ENCODE results near the gene MAGI3.
A peak's percentile ranks its signal among the peaks of the same experiment; 100 is the strongest.
"Not testable (repeated sequence)": the region's sequence is repeated elsewhere in the genome, so short reads cannot be mapped to it uniquely, and the experiment has no call there.

The MAGI3 gene

DNA sequence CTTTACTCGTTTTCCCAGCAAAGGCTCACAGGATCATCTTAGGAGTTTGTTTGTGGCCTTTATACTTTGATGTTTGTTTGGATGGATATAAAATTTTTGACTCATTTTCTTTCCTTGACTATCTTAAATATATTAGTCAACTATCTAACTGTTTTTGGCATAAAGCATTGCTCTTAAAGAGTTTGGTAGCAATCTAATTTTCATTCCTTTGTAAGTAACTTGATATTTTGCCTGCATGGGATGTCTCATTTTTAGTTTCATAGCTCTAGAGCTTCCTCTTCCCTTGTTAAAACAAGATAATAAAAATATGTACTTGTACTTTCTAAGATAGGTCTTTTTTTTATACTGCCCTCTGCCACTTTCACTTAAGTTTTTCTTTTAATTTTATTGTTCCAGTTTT is 161.9 kb downstream of the MAGI3 start:
- peak overlapping the region; percentile 23 for H3K27ac ChIP-seq
- no peak for DNase-seq (ENCODE audit: low read depth, low spot score)

DNA sequence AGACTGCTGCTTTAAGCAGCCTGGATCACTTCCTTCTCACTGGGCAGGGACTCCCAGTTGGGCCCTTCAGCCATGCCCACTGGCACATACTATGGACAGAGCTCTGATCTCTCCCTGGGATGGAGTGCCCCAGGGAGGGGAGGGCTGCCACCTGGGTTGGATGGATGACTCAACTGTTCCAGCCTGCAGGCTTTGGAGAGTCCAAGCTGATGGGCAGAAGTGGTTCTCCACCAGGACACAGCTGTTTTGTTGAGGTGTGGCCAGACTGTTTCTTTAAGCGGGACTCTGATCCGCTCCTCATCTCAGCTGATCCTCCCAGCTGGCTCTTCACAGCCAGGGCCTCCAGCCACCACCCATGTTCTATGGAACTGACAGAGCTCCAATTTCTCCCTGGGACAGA is 166.9 kb downstream of the MAGI3 start:
- DNase-seq (ENCODE audit: low read depth, low spot score) = no peak
- no peak overlapping the region for H3K27ac ChIP-seq

DNA sequence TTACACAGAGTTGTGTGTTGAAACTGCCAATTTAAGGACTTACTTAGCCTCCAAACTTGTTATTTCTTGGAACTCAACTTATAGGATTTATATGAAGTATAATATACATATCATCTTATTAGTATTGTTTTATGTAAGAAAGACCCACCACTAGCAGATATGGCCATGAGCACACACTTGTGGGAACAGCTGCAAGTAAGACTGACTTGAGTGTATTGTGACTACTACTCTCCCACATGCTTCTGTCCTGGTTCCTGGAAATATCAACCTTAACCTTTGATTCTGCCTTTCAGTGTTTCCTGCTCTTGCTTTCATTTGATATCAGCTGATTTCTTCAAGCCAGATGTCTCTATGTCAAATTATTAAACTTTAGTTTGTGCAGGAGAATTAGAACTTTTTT is 175.3 kb downstream of the MAGI3 start:
- no peak overlapping the region for H3K27ac ChIP-seq
- DNase-seq (ENCODE audit: low read depth, low spot score) = no peak

DNA sequence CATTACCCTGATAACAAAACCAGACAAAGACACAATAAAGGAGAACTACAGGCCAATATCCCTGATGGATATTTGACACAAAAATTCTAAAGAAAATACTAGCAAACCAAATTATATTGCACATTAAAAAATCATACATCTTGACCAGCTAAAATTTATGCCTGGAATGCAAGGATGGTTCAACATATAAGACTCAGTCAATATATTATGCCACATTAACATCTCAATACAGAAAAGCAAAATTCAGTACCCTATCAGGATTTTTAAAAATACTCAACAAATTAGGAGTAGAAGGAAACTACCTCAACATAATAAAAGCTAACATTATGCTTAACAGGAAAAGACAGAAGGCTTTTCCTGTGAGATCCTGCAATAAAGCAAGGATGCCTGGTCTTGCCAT is 177.1 kb downstream of the MAGI3 start:
- H3K27ac ChIP-seq = no peak overlapping the region
- no peak for DNase-seq (ENCODE audit: low read depth, low spot score)

DNA sequence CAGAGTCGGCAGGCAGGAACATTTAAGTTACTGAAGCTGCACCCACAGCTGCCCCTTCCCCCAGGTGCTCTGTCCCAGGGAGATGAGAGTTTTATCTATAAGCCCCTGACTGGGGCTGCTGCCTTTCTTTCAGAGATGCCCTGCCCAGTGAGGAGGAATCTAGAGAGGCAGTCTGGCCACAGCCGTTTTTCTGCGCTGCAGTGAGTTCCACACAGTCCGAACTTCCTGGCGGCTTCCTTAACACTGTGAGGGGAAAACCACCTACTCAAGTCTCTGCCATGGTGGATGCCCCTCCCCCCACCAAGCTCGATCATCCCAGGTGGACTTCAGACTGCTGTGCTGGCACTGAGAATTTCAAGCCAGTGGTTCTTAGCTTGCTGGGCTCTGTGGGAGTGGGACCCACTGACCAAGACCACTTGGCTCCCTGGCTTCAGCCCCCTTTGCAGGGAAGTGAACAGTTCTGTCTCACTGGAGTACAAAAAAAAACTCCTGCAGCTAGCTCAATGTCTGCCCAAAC is 185.5 kb downstream of the MAGI3 start:
- not testable (repeated sequence) for DNase-seq (ENCODE audit: low read depth, low spot score); H3K27ac ChIP-seq

DNA sequence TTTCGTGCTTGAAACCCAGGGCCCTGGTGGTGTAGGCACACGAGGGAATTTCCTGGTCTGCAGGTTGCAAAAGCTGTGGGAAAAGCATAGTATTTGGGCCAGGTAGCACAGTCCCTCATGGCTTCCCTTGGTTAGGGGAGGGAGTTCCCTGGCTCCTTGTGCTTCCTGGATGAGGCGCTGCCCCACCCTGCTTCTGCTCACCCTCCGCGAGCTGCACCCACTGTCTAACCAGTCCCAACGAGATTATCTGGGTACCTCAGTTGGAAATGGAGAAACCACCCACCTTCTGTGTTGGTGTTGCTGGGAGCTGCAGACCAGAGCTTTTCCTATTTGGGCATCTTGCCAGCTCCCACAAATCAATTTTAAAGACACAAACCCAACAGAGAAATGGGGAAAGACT is 186.0 kb downstream of the MAGI3 start:
- no peak for DNase-seq (ENCODE audit: low read depth, low spot score)
- H3K27ac ChIP-seq = no peak overlapping the region

DNA sequence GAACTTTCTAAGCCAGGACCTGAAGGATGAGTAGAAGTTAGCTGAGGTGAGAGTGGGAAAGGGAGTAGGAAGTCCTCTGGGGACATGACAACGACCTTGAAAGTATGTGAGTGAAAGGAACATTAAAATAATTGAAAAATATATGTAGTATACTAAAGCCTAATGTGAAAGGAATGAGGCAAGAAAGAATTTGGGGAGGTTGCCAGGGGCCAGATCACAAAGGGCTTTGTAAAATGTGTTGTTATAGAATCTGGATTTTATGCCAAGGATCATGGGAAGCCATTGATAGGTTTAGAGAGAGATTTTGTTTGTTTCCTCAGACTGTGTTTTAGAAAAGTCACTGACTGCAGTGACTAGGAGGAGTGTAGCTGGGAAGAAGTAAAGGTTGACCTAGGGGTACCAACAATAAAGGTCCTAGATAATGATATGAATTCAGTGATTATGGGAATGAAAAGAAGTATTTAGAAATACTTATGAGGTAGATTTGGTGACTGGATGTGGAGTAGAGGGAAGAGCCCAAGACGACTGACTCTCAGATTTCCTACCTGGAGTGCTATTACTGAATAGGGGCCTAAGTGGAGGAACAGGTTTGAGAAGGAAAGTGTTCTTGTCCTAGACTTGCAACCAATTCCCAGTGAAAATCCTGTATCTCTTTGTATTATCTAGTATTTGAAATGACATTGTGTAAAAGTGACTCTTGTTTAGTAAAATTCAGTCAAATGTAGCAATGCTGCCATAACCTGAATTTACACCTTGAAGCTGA is 189.1 kb downstream of the MAGI3 start:
- DNase-seq (ENCODE audit: low read depth, low spot score) = no peak
- no peak overlapping the region for H3K27ac ChIP-seq

DNA sequence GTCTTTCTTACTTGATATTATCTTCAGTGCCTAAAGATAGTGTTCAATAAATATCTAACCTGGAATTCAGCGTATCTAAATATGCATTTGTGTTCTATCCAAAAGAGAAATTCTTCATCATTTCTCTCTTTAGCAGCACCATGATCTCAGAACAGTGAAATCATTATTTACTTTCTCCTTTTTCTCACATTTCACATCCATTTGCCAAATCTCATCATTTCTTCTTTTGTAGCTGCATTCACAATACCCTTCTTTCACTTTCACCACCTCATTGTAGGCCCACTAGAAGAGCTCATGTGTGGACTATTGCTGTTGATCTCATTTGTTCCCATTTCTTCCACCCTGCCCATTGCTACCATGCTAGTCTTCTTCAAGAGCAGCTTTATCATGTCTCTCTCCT is 191.0 kb downstream of the MAGI3 start:
- H3K27ac ChIP-seq = no peak overlapping the region
- no peak for DNase-seq (ENCODE audit: low read depth, low spot score)

DNA sequence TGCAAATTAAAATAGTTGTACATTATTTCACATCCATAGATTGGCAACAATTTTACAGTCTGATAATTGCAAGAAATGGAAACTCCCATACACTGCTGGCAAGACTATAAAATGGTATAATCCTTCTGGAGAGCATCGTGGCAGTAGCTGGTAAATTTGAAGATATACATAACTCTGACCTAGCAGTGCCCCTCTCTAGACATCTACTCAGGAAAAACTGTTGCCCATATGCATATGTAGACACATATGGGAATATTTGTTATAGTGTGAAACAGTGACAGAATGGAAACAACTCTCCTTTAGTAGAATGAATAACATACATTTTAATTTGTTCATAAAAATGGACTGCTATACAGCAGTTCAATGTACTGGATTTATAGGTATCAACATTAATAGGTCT is 191.8 kb downstream of the MAGI3 start:
- no peak for DNase-seq (ENCODE audit: low read depth, low spot score)
- H3K27ac ChIP-seq = no peak overlapping the region

DNA sequence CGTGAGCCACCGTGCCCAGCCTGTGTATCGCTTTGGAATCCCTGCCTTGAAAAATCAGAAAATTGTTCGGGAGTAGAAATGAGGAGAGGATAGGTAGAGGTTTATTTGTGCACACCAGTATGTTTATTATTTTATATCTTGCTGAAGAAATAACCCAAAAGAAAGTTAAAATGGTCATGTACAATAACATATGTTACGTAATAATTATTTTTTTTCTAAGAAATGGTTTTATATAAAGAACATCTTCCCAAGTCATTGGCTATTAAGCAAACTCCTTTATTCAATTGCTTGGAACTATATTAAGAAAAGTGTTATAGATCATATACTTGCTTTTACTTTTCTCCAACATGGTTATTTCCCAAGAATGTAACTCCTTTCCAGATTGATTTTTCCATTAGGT is 197.2 kb downstream of the MAGI3 start:
- no peak overlapping the region for H3K27ac ChIP-seq
- DNase-seq (ENCODE audit: low read depth, low spot score) = no peak

DNA sequence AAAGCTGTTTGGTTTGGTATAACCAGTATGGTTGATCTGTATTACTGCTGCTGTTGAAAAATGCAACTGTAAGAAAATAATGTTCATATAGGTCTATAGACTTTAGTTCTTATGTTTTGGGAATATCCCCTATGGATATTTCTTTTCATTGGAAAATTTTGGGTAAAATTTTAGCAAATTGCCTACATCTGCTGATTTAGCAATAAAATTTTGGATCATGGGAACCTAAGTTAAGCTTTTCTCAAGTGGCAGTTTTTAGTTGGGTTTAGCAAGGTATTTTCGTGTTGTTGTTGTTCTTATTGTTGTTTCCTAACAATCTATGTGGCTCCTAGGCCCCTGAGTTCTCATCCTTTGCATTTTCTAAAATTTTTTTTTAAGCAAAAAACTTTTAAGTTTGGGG is 201.9 kb downstream of the MAGI3 start:
- H3K27ac ChIP-seq = no peak overlapping the region
- DNase-seq (ENCODE audit: low read depth, low spot score) = no peak

DNA sequence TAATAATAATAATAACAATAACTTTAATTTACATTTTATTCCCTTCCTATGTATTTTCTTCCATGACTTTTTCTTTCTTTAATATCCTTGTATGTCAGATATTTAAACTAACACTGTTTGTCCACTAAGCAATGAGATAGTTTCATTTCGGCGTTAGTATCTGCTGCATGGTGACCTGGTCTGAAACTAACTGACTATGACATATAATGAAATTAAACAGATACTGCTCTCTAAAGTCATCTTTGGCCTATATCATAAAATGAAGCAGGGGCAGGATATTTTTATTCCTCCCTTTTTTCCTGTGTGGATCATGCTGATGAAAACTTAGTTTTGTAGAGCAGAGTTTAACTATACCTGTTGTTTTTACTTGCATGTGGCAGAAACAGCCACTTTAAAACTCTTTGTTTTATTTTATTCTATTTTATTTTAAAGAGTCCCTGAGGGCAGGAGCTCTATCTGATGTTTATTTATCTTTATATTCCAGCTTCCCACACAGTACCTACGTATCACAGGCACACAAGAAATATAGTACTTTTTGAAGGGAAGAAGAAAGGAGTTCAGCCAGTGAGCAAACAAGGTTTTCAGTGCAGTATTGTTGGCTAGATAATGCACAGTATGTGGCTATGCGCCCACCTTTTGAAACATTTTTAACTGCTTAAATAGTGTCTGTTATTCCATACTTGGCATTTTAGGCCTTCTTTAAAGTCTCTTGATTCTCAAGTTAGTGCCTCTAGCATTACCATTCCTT is 203.4 kb downstream of the MAGI3 start:
- no peak overlapping the region for H3K27ac ChIP-seq
- no peak for DNase-seq (ENCODE audit: low read depth, low spot score)

DNA sequence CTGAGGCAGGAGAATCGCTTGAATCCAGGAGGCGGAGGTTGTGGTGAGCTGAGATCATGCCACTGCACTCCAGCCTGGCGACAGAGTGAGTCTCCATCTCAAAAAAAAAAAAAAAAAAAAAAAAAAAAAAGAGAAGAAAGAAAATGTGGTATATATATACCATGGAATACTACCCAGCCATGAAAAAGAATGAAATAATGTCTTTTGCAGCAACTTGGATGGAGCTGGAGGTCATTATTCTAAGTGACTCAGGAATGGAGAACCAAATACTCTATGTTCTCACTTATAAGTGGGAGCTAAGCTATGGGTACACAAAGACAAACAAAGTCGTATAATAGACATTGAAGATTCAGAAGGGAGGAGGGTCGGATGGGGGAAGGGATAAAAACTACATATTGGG is 214.2 kb downstream of the MAGI3 start:
- DNase-seq (ENCODE audit: low read depth, low spot score); H3K27ac ChIP-seq: not testable (repeated sequence)

DNA sequence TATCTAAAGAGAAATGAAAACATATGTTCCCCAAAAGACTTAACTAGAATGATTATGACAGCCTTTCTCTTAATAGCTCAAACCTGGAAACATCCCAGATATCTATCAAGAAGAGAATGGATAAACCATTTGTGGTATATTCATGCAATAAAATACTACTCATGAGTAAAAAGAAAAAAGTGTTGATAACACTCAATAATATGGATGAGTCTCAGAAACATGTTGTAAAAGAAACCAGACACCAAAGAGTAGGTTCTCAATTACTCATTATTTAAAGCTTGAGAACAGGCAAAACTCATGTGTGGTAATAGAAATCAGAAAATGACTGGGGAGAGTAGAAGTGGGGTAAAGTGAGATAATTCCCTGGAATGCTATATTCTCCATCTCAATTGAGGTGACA is 214.8 kb downstream of the MAGI3 start:
- no peak for DNase-seq (ENCODE audit: low read depth, low spot score)
- no peak overlapping the region for H3K27ac ChIP-seq

DNA sequence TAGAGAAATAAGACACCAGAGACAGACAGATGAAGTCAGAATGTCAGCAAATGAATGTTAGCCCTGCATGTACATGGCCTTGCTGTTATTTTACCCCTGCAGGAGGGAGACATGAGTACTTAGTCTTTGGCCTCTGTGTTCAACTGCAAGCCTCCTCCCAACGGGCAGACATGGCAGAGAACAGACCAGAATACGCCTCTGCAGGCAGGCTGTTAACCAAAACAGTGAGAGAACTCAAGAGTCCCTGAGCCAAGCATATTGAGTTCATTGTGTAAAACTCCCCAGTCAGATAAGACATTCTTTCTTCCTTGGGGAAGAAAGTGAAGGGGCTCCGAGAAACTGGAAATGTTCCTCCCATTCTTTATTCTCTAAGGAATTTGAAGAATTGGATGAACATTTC is 218.1 kb downstream of the MAGI3 start:
- no peak for DNase-seq (ENCODE audit: low read depth, low spot score)
- H3K27ac ChIP-seq = no peak overlapping the region

DNA sequence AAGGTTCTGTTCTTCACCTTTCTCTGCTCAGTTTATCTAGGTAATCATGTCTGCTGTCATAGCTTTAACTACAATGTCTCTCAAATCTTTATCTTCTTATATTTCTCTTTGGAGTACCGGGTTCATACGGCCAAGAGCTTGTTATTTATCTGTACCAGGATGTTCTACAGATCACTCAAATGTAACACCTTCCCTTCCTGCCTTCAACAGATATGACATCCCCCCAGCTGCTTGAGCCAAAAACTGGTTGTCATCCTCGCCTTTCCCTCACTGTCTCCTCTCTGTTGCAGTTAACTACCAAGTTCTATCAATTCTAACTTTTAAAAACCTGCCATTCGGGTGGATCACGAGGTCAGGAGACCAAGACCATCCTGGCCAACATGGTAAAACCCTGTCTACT is 220.1 kb downstream of the MAGI3 start:
- DNase-seq (ENCODE audit: low read depth, low spot score) = no peak
- H3K27ac ChIP-seq = no peak overlapping the region

DNA sequence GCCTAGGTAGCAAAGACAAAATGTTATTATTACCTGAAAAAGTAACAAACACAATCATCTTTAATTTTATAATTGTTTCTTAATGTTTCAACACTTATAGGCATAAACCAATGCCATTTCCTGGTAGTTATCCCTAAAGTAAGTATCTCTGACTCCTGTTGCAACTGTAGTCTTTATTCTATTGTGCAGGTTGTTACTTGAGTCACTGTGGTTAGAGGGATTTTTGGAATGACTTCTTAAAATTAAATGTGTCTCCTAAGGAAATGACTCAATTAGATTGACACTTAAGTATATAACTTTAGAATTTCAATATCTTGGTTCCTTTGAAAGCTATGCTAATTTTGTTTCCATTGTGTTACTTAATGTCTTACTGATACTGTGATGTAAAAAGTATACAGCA is 225.1 kb downstream of the MAGI3 start:
- DNase-seq (ENCODE audit: low read depth, low spot score) = peak; percentile 18

DNA sequence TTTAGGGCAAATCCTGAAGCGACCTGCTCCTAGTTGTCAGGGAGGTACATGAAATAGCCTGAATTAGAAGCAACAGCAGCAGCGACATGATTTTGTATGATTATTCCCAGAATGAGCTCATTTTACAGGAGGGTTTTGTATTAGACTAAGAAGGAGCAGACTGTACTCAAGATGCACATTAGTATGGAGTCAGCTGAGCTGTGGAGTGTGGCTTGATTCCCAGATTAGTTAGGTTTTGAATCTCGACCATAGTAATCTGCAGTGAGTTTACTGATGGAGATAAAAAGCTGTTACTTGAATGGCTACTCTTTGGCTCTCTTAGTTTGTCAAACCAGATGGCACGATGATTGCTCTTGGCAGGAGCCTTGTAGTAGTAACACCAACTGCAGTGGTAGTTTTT is 225.8 kb downstream of the MAGI3 start:
- H3K27ac ChIP-seq = no peak overlapping the region
- DNase-seq (ENCODE audit: low read depth, low spot score) = no peak

More for the DNA sequence above, 225.1 kb downstream of the MAGI3 start:
- peak overlapping the region; percentile 11 for H3K27ac ChIP-seq

DNA sequence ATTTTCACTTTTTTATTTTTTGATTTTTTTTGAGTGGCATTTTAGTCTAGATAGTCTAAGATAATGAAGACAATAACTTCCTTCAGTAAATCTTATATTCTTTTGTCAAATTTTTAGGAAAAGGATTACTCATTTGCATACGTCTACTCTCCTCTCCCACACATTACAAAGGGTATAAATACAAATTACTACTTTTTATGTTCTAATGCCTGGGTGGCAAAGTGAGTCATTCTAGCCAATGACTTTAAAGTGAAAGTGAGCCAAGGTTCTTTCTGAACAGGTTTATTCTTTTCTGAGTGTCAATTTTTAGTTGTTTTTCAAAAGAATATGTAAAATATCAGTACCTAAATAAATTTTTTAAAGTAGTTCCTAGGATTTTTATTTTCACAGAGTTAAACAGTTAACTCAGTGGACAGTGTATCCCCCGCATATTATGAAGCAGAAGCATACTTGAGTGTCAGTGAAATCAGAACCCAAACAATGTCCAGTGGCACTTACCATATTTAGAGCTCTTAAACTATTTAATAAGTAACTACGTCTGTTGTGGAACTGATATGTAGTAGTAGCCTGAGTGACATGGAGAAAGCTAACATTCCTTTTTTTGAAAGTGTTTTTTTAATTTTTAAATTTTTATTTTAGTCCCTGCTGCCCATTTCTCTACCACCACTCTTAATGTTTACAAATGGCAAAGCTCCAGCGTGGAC is 227.3 kb downstream of the MAGI3 start:
- DNase-seq (ENCODE audit: low read depth, low spot score) = no peak
- H3K27ac ChIP-seq = no peak overlapping the region

DNA sequence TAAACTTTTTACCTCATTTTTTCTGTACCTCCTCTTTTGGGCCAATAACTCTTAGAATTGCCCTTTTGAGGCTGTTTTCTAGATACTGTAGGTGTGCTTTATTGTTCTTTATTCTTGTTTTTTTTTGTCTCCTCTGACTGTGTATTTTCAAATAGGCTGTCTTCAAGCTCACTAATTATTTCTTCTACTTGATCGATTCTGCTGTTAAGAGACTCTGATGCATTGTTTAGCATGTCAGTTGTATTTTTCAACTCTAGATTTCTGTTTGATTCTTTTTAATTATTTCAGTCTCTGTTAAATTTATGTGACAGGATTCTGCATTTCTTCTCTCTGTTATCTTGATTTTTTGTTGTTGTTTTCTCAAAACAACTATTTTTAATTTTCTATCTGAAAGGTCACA is 238.7 kb downstream of the MAGI3 start:
- DNase-seq (ENCODE audit: low read depth, low spot score) = no peak
- H3K27ac ChIP-seq = no peak overlapping the region

All from epithelial cell of prostate (primary cell).